GM19023 (cell line): ENCODE data around the gene BCAP31.
"Not testable (repeated sequence)": the region's sequence is repeated elsewhere in the genome, so short reads cannot be mapped to it uniquely, and the experiment has no call there.

Source experiments
- ATAC-seq: cut with Tn5 transposase; IDR thresholded peaks from one replicate; pipeline ENCODE4 v1.9.1; 2021; ENCODE audit warnings: mild to moderate bottlenecking, moderate library complexity; ENCODE audit not compliant: unreplicated experiment

BCAP31 gene

GRCh38 chrX:153763298-153763932 is 39.2 kb upstream of the BCAP31 start:
- ATAC-seq: no peak

DNA sequence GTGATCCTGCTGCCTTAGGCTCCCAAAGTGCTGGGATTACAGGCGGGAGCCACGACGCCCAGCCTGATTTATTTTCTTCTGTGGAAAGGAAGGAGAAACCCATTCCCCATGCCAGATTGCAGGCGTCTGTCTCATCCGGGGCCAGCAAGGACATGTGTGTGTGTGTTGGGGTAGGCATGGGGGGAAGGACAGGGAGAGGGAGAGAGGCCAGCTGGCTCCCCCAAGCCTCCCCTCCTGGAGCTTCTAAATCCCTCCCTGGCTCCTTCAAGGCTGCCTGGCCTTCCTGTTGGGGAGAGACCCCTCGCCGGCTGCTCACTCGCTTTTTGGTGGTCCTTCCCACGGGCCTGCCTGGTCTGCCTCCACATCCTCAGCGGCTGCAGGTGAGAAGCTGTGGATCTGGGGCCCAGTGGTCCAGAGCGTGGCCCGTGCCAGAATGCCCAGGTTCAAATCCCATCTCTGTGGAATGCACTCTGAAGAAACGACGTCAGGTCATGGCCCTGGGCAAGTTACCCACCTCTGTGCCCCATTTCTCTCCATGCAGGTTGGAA is 38.5 kb upstream of the BCAP31 start:
- no peak for ATAC-seq

GRCh38 chrX:153761863-153762262 is 37.7 kb upstream of the BCAP31 start:
- ATAC-seq: no peak

DNA sequence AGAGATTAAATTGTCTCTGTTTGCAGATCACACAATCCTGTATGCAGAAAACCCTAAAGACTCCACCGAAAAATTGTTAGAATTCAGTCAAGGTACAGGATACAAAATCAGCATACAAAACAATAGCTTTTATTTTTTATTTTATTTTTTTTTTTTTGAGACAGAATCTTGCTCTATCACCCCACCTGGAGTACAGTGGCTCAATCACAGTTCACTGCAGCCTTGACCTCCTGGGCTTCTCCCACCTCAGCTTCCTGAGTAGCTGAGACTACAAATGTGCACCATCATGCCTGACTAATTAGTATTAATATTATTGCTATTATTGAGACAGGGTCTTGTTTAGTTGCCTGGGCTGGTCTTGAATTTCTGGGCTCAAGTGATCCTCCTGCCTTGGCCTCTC is 30.9 kb upstream of the BCAP31 start:
- ATAC-seq: no peak

DNA sequence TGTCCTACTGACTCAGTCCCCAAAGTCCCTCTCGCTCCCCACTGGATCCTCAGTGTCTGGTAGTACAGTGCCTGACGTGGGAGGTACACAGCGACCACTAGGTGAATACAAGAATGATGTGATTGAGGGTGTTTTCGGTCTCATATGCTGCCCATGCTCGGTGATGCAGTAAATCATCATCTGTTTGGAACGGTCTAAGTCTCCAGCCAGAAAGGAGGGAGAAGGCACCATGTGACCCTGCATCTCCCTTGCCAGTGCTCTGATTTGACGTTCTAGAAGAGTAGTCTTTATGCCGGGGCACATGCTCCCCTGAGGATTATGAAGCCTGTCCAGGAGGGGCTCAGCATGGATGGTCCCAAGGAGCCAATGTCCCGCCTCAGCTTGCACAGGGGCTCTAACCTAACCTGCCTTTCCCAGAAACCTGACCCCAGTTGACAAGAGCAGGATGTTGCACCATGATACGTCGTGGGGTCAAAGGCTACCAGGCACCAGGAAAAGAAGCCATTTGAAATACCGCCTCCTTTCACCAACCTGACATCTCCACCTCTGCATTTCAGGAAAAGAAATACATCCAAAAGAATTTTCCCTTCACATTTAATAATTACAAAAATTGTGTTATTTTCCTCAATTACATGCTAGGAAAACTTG is 26.1 kb upstream of the BCAP31 start:
- ATAC-seq: no peak

- not testable (repeated sequence) for ATAC-seq
Measured at GRCh38 chrX:153749017-153749416, 24.8 kb upstream of the BCAP31 start.

DNA sequence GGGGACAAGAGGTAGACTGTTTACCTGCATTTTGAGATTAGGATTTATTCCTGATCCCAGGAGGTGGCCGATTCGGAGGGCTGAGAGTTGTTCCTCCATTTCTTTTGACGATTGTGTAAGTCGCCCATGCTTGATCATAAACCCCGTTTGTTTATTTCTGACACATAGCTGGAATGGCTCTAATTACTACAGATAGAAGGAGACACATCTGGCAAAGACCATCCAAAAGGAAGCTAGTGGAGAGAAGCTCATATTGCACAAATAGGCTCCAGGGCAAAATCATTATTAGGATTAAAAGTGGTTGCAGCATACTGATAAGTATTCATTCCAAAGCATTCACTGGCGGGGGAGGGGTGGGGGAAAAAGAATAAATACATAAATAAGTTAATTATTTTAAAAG is 22.8 kb upstream of the BCAP31 start:
- ATAC-seq: not testable (repeated sequence)

DNA sequence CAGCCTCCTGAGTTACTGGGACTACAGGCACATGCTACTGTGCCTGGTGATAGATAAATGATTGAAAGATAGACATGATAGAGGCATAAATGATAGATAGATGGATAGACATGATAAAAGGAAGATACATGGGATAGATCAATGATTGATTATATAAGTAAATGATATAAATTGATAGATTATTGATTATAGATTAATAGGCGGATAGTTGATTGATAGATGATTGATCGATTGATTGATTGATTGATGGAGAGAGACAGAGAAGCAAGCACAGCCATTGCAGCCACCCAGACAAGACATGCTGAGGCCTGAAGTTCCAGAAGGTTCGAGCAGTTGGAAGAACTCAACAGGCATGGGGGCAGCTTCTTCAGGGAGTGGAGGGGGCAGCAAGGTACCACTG is 22.2 kb upstream of the BCAP31 start:
- no peak for ATAC-seq

- not testable (repeated sequence) for ATAC-seq
Measured at GRCh38 chrX:153745067-153745433, 20.9 kb upstream of the BCAP31 start.

DNA sequence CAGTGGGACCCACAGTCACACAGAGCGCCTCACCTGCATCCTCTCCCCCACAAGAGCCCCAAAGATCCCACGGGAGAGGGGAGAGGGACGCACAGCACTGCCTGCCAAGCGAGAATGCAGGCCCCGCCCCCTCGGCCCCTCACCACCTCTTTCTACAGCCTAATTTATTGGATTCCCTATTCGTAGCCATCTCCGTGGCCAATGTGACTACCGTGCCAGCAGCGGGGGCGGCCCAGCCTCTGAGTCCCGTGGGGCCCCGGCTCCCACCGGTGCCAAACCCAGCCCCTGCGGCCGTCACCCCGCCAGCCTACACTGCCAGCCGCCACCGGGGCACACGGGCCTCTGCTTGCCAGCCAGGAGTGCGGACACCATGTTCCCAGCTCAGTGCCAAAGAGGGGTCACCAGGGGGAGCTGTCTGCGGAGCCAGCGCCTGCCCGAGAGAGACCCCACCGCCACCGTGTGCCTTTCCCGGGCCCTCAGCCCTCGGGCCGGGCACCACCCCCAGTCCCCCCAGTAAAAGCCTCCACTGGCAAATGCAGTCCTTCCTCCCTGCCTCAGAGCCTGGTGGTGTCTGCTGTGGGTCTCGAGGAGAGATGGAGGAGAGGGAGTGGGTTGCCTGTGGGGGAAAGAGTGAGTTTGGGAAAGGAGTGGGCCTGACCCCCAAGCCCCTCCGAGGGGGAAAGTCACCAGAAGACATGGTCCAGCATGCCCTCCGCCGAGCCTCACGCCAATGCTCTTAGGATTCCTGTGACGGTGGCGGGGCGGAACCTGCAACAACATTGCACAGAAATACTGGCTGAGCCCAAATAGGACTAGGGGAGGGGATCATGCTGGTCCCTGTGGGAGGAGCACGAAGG is 20.3 kb upstream of the BCAP31 start:
- ATAC-seq: no peak

DNA sequence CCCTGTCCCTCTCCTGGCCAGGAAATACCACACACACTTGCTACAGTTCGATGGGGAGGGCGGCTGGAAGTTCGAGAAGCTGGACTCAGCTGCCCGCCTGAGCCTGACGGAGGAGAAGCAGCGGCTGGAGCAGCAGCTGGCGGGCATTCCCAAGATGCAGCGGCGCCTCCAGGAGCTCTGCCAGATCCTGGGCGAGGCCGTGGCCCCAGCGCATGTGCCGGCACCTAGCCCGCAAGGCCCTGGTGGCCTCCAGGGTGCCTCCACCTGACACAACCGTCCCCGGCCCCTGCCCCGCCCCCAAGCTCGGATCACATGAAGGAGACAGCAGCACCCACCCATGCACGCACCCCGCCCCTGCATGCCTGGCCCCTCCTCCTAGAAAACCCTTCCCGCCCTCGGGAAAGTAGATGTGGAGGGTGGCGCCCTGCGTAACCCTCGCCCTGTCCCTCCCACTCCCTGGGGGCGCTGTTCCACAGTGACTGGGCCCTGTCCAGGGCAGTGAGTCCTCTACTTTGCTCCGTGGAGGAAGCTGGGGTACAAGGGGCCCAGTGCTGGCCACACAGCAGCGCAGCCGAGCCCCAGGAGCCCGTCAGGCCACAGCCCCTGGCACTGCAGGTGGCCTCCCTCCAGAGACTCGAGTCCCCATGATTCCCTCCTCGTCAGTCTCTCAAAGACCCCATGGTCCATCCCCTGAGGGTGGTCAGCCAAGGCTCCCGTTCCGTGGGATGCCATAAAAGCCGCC is 19.5 kb upstream of the BCAP31 start:
- ATAC-seq: not testable (repeated sequence)

GRCh38 chrX:153742796-153743467 is 18.7 kb upstream of the BCAP31 start:
- not testable (repeated sequence) for ATAC-seq

GRCh38 chrX:153742111-153742510 is 17.9 kb upstream of the BCAP31 start:
- ATAC-seq: not testable (repeated sequence)

DNA sequence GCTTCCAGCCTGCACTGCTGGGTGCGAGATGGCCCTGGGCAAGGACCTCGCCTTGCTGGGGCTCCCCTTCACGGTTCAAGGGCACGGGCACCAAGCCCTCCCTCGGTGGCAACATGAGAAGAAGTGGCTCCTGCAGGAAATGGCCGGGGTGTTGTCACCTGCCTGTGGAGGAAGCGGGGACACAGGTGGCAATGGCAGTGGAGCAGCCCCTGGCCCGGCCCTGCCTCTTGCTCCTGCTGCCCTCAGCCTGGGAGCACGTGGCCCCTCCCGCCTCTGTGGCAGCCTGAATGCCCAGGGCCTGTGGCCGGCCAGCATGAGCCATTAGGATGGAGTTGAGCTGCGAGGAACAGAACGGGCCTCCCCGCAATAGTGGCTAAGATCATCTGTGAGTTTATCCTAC is 17.3 kb upstream of the BCAP31 start:
- no peak for ATAC-seq

GRCh38 chrX:153740631-153741222 is 16.5 kb upstream of the BCAP31 start:
- ATAC-seq: no peak

DNA sequence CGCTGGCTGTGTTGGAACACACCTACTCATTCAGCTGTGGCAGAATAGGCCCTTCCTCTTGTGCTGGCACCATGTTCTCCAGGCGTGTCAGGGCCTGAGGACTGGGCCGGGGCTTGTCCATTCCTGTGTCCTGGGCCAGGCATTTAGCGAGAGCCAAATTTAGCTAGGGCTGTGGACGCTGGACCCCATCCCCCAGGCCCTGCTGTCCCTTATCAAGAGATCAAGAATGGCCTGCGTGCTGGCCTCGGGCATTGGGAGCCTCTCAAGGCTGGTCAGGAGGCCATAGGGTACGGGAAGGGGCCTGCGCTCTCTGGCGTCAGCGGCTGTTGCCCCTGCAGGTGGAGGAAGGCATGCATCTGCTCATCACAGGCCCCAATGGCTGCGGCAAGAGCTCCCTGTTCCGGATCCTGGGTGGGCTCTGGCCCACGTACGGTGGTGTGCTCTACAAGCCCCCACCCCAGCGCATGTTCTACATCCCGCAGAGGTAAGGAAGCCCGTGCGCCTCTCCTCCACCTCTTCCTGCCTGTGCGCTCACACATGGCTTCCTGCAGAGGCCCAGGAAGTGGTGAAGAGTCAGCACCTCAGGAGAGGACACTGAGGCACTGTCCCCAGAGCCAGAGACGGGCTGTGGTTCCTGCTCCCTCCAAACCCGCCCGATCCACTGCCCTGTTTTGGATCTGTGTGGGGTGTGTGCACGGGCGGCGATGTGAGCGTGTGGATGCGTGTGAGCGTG is 15.7 kb upstream of the BCAP31 start:
- no peak for ATAC-seq

DNA sequence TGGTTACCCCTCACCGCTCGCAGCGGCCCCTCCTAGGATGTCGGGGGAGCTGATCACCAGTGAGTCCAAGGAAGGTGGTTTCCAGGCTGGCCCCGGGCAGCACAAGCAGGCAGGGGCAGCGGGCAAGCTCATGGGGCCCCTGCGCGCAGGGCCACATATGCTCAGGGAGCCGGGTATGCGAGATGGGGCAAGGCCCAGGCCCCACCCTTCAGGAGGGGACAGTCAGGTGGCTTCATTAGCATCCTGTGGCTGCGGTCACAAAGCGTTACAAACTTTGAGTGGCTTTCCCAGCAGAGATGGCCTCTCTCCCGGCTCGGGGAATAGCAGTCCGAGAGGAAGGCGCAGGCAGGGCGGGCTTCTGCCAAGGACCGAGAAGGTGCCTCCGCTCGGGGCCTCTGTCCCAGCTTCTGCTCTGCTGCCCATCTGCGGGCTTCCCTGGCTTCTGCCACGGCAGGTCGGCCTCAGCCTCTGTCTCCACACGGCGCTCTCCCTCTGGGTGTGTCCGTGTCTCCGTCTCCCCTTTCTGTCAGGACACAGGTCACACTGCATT is 13.9 kb upstream of the BCAP31 start:
- ATAC-seq: no peak

GRCh38 chrX:153736871-153737441 is 12.8 kb upstream of the BCAP31 start:
- no peak for ATAC-seq
